Frontal cortex (tissue), 4 donors: ENCODE measurements around the gene SYT8. TPM values are rescaled to one million over a fixed set of nuclear protein-coding genes. Genes with fewer than 3 reads are reported as not detected.

ENCODE experiments used
- DNase-seq, 2 donors: peaks; one replicate each; pipeline ENCODE4 v3.0.0; 2012; ENCODE audit warnings: low spot score in 2 of 2
- FAIRE-seq: peaks from 2 replicates; lab custom pipeline; 2012; peaks lifted over from hg19 to GRCh38; lab: Jason Lieb, UNC
- total RNA-seq: library from RNA; depleted of rRNA; stranded (reverse); fragments of >200 nt; gene quantifications from one replicate; pipeline ENCODE4 v1.2.3, GENCODE V29; 2014
- donor health status: control.
- donor health status: control.
- donor health status: control.

The SYT8 gene
- total RNA-seq, 1 donor from 2014 or later, result not detected

DNA sequence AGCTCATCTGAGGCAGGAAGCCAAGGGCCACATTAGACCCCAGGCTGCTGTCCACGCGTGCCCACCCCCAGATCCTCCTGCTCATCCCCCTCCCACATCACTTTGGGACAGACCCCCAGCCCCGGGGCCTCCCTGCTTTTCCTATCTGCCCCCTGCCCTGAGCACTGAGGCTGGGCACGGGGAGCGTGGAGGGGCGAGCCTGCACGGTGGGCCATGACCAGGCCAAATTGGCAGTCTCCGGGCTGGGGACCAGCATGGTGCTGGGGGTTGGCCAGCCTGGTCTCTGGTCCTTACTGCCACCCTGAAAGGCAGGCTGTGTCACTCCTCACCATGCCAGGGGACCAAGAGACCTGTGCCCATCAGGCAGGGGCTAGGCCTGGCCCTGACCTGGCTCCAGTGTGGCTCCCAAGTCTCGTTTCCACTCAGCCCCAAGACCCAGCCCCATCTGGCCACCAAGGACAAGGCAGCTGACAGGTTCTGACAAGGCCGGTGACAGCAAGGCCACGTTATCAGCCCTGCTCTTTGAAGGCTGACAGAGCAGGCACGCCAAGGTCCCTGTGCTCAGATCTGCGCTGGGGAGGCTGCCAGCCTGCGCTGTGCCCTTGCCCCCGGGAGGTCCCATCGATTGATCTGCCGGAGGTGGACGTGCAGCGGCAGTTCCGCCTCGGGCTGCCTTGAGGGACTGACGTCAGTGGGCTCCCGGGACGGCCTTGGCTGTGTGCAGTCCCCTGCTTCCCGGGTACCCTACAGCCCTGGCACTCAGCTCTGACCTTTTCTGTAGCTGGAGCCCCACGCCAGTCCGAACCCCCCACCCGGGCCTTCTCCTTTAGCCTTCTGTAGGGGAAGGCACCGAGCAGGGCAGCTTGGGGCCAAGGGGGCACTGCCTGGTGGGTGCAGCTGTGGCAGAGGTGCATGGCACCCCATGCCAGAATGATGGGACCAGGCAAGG lies 7.6 kb downstream of the SYT8 start:
- FAIRE-seq, result no peak
- DNase-seq, result no peak

DNA sequence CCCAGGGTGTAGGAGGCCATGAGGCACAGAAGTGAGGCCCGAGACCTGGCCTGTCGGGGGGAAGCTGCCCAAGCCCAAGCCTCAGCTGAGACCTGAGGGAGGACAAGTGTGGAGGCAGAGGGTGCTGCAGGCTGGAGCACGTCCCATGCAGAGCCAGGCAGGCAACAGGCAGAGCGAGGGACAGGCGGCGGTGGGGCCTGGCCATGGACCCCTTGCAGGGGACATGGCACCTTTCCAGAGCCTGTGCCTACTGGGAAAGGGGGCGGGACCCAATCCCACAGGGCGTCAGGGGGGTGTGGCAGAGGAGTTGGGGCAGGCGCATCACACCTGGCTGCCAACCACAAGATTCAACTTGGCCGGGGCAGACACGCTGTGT lies 8.3 kb downstream of the SYT8 start:
- FAIRE-seq (no peak), DNase-seq (no peak)

DNA sequence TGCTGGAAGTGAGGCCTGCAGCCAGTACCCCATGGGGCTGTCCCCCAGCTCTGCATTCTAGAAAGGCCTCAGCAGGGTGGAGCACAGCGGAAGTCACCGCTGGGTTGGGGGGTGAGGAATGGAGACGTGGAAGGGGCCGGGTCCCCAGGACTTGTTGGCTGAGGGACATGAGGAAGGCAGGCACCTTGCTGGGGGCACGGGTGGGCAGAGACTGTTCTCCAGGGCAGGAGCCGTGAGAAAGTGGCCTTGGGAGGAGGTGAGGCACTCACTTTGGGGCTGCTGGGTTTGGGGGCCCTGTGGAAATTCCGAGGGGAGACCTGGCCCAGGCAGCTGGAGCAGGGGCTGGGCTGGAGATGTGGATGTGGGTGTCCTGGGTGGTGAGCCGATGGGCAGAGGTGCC lies 9.0 kb downstream of the SYT8 start:
- no peak for FAIRE-seq
- no peak for DNase-seq

DNA sequence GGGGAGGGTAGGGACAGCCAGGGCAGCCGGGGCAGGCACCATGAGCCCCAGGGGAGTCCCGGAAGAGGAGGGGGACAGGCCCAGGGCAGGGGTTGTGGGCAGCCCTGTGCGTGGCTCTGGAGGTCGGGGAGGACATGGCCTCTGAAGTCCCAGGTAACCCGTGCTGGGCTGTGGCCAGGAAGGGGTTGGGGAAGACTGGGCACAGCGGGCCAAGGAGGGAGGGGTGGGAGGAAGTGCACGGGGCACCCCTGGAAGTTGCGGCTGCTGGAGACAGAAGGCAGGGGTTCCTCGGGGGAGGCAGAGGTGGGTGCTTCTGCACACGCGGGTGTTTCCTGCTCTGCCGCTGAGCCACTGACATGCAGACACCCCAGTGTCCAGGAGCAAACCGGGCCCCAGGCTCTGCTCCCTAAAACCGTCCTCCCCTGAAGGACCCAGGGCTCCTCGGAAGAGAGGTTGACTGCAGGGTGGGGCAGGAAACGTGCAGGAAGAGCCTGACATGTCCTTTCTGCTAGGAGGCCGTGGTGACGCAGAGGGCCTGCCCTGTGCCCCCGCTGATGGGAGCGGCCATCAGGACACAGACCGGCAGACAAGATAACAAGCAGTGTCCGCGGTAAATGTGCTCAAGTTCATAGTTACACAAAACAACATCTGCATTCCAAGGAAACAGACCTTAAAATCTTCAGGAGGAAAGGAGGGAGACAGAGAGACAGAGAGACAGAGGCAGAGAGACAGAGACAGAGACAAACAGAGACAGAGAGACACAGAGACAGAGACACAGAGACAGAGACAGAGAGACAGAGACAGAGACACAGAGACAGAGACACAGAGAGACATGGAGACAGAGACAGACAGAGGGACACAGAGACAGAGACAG lies 9.7 kb downstream of the SYT8 start:
- FAIRE-seq (no peak), DNase-seq (no peak)

DNA sequence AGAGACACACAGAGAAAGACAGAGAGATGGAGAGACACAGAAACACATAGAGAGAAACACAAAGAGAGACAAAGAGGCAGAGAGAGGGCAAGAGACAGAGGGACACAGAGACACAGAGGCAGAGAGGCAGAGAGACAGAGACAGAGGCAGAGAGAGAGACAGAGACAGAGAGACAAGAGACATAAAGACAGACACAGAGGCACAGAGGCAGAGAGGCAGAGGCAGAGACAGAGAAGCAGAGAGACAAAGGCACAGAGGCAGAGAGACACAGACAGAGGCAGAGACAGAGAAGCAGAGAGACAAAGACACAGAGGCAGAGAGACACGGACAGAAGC lies 10.3 kb downstream of the SYT8 start:
- FAIRE-seq (no peak), DNase-seq (no peak)

DNA sequence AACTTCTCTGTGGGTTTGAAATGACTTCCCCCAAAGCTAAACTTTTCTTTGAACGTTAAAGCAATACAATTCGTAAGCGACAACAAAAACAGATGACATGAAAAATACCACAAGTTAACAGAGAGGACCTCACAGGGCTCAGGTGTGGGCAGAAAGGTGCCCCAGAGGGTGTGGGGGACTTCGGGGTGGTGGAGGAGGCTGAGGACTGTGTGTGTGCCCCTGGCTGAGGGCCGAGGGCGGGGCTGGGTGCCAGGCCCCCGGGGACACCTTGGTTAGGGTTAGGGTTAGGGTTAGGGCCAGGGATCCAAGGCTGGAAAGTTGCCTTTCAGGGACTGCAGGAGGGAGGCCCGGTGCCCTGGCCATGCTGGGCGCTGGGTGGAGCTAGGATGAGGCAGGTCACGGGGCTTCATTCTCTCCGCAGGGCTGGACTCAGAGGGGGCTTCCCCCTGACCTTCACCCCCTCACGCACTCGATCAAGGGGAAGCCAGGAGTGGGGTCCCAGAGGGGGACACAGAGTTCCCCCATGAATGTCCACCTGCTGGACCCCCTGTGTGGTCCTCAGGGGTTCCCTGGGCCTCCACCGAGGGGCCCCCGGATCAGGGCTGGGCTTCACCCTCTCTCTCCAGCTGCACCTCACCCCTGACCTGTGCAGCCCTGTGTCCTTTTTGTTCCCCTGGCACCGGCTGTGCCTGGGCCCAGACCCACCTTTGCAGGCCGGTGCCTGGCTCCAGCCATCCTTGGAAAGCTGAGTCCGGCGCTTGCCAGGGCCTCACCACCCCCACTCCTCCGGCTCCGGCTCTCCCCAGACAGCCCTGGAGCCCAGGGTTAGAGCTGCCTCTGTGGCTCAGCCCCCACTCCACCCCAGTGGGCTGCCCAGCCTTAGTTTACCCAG lies 11.0 kb downstream of the SYT8 start:
- FAIRE-seq, result no peak

DNA sequence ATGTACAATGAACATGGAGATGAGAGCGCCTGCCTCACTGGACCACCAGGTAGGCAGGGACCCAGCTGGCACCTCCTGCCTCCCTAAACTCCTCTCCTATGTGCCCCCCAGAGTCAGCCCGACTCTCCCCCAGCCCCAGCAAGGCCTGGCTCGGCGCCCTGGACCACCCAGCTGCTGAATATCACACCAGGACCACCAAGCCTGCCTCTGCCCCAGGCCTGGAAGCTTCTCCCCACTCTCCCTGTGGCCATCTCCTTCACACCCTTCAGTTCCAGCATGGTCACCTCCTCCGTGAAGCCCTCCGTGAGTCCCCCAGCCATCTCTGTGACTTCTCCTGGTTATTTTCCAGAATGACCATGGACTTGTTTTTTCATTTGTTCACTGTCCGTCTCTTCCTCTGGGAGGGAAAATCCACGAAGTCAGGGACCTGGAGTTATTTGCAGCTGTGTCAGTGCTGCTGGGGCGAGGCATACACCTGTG lies 11.7 kb downstream of the SYT8 start:
- FAIRE-seq, result no peak

More for the DNA sequence above, 11.0 kb downstream of the SYT8 start:
- no peak for DNase-seq

DNA sequence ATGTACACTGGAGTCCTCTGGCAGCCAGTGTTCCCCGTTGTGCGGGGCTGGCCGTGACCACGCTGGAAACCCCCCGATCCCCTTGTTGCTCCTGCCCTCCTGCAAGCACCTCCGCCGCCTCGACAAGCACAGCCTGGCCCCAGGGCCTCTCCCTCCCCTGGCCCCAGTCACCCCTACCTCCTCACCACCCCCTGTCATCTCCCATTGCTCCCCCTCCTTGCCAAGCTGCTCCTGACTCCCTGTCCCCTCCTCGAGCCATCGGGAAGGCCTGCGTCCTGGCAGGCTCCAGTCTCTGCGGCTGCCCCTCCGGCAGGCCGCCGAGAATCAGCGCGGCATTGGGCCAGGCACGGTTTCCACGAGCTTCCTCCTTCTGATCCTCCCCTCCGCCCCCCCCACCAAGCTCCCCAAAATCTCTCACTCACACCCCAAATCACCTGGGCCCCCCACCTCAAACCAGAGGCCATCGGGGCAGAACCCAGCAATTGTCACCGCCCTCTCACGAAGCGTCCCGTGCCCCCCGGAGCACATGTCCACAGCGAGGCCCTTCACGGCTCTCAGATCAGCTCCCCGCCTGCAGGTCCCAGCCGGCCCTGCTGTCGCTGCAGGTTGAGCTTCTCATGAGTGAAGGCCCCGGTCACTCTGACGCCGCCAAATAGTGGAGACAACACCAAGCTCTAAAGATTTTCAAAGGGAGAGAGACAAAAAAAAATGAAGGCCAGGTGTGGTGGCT lies 12.4 kb downstream of the SYT8 start:
- FAIRE-seq, result no peak
- no peak for DNase-seq

More for the DNA sequence above, 11.7 kb downstream of the SYT8 start:
- no peak for DNase-seq

DNA sequence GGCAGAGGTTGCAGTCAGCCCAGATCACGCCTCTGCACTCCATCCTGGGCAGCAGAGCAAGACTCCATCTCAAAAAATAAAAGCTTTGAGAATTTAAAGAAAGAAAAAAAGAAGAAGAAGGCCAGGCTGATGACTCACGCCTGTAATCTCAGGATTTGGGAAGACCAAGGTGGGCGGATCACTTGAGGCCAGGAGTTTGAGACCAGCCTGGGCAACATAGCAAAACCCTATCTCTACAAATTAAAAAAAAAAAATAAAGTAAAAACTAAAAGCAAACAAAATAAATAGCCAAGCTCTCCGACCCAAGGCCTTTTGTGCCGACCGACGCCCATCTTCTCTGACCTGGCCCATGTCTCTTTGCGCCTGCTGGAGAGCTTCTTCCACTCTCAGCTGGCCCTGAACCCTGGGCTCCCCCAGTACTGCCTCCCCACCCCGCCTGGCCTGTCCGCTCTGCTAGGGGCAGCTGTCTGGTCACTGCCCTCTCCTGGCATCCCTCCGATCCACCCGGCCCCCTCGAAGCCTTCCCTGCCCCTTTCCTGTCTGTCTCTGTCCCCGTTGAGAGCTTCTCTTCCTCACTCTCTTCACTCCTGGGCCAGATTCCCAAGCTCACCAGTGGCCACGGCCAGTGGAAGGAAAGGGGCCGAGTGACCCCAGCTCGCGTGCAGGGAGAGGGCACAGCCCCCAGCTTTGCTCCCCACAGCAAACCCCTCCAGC lies 13.3 kb downstream of the SYT8 start:
- no peak for DNase-seq
- FAIRE-seq, result no peak

DNA sequence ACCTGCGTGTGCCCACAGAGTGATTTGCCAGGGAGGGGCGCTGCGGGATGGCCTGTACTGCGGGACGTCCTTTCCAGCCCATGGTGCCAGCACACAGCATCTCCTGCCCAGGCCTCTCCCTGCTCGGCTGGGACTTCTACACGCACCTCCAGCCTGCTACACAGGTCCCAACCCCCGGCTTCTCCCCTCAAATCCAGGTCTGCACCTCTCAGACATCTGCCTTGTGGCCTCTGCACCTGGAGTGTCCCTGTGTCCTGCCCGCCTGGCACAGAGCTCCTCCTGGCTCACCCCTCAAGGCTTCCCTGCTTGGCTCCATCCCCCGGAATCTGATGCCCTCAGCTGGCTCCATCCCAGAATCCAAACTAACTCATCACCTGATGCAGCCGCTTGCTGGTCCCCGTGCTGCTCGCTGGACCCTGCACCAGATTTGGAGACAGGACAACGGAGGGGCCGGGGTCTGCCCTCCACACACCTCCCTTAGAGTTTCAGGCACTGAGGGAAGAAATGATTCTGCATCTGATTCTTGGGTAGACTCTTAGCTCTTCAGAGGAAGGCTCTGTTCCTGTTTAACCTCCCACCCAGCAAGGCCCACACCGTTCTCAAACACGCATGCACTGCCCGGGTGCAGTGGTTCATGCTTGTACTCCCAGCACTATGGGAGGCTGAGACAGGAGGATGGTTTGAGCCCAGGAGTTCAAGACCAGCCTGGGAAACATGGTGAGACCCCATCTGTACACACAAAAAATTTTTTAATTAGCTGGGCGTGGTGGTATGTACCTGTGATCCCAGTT lies 14.0 kb downstream of the SYT8 start:
- DNase-seq (no peak), FAIRE-seq (no peak)

DNA sequence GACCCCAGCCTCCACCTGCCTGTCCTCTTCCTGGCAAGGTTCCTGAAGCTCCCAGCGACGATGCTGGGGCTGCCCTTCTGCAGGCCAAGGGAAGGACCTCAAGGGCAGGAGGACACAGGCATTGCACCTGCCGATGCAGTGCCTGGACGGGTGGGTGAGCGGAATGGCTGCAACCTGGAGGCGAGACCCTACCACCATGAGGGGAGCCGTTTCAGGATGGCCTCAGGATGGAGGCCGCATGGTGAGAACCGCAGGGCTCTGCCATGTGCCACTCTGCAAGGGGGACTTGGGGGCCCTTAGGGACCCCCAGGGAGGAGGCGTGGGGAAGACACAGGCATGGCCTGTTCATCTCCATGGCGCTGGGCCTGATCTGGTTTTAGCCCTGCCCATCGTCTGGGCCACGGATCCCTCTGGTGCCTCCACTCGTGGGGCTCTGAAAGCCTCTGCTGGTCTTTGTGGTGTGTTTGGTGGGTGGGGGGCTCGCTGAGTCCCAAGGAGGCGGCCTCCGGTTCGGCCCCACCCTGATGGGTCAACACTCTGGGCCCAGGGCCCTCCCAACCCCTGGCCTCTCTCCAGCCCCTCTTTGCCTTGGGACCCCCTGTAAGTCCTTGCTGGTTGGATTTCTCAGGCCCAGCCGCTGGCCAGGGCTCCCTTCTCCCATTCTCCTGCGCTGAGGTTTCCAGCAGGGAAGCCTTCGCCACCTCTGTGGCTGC lies 16.8 kb downstream of the SYT8 start:
- FAIRE-seq (no peak), DNase-seq (no peak)

DNA sequence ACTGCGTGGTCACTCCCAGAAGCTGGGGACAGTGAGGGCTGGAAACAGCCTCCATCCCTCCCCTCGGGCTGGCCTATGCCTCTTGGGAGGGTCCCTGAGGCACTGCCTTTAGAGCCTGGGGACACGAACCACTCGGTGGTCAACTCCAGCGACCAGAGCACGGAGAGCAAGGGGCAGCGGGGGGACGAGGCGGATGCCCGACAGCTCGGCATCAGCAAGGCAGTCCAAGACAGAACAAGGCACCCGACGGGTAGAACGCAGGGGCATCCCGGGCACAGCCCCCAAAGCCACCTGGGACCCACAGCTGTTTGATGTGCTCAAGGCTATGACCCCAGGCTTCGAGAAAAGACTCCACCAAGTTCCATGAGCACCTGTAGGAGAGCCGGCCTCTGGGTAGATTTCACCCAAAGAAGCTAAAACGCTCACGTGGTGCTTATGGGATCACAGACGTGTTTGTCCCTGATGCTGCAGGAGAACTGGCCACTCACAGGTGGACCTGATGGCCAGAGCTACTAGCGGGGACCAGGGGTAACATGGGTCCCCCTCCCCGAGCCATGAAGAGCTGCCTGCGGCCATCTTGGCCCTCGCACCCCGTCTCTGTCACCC lies 17.6 kb downstream of the SYT8 start:
- DNase-seq (no peak), FAIRE-seq (no peak)

DNA sequence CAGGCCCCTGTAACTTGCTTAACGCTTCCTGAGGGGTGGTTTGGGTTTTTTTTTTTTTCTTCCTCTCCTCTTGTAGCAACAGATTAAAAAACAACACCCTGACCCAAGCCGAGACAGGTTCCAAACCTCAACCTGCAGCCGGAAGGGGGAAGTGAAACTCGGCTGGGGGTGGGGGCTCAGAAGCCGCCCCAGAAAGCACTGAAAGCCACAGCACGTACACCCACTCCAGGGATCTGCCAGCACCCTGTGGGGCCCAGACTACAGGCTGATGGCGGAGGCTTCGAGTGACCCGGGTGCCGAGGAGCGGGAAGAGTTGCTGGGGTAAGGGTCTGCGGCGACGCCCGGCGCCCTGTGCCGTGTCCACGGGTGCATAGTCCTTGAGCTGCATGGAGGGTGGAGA lies 18.1 kb downstream of the SYT8 start, which contains the start of gene LSP1:
Gene LSP1 (plus strand): TSS at position 208 of the 400 bp plus-strand sequence. CDS start 61 bp downstream, at position 269.
- DNase-seq, result no peak
- FAIRE-seq, result no peak

DNA sequence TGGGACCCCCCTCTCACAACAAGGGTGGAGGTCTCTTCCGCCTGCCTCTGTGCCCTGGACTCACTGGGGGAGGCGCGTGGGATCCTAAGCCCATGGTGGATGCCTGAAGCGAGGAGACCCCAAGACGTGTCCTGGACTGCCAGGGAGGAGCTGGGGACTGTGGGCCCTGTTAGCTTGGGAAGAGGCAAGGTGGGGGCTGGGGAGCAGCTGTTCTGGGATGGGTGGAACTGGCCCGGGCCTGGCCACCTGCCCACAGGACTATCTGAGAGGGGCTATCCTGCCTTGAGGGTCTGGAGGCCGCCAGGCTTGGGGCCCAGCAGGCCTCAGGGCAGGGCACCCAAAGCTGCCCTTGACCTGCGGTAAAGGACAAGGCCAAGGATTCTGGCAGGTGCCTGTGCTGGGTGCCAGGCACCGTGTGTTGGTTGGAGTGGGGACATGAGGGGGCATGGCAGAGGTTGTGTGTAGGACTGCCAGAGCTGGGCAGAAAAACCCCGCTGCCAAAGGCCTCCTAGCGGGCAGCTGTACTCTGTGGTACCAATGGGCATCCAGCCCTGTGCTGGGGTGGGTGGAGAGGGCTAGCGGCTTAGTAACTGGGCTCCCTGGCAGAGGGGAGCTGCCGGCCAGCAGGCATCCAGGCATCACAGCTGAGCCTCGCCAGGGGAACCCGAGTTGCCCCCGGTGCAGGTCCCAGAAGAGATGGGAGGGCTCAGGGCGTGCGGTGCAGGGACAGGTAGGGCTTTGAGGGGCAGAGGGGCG lies 18.8 kb downstream of the SYT8 start:
- FAIRE-seq, result no peak
- no peak for DNase-seq

DNA sequence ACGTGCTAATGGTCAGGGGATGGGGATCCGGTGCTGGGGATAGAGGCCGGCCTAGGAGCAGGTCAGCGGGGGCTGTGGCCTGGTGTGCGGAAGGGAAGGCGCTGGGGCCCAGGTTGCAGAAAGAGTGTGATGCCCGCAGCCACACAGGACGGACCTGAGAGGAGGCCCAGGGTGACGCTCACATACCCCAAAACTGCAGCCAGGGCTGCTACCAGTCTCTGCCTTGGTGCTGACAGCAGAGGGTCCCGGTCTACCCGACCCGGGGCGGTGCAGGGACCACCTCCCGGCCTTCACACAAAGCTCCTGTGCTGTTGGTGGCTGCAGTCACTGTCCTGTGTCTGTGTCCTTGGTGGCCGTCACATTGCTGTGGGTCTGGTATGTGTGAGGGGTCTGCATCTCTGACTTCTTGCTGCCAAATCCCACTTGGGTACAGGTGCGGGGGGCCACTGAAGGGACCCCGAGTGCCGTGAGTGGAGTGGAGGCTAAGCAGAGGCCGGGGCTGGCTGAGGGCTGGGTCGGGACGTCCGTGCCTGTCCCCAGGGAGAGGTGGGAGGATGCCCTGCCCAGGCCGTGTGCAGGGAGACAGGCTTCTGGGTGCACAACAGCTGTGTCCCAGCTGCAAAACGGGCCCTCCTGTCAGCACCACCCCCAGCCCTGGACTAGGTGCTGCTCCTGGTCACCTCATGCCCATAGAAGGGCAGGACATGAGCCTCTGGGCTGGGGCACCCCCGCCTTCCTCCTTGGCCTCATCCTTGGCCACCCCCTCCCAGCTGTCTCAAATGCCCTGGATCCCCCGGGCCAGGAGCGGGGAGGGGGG lies 19.6 kb downstream of the SYT8 start:
- DNase-seq (no peak), FAIRE-seq (no peak)
